ENCODE results near the gene TMTC2. TPM values are rescaled to one million over a fixed set of nuclear protein-coding genes. Genes with fewer than 3 reads are reported as not detected.

TMTC2 gene
- total RNA-seq, 1 donor from 2014 or later, result 3.7 TPM

- DNase-seq (no peak), ATAC-seq (ENCODE audit: poor library complexity) (no peak)
- intact Hi-C loops (cut with DNase I), result no loop called here
Measured at GRCh38 chr12:82862069-82862841, 175.5 kb downstream of the TMTC2 start.

- ATAC-seq (ENCODE audit: poor library complexity) (no peak), DNase-seq (no peak)
- intact Hi-C loops (cut with DNase I), result no loop called here
Measured at GRCh38 chr12:82862876-82863649, 176.4 kb downstream of the TMTC2 start.

- intact Hi-C loops (cut with DNase I), result no loop called here
- DNase-seq (no peak), ATAC-seq (ENCODE audit: poor library complexity) (no peak)
Measured at GRCh38 chr12:82866227-82866775, 179.6 kb downstream of the TMTC2 start.

GRCh38 chr12:82866946-82867345 lies 180.2 kb downstream of the TMTC2 start:
- ATAC-seq (ENCODE audit: poor library complexity), result no peak
- intact Hi-C loops (cut with DNase I), result no loop called here
- DNase-seq, result no peak

GRCh38 chr12:82867762-82868500 lies 181.2 kb downstream of the TMTC2 start:
- ATAC-seq (ENCODE audit: poor library complexity), result no peak
- intact Hi-C loops (cut with DNase I), result no loop called here
- DNase-seq, result no peak

GRCh38 chr12:82870771-82871377 lies 184.2 kb downstream of the TMTC2 start:
- intact Hi-C loops (cut with DNase I), result no loop called here
- DNase-seq (no peak), ATAC-seq (ENCODE audit: poor library complexity) (no peak)

GRCh38 chr12:82872088-82872487 lies 185.4 kb downstream of the TMTC2 start:
- ATAC-seq (ENCODE audit: poor library complexity), result no peak
- intact Hi-C loops (cut with DNase I), result no loop called here
- no peak for DNase-seq

- DNase-seq, result no peak
- intact Hi-C loops (cut with DNase I), result no loop called here
- no peak for ATAC-seq (ENCODE audit: poor library complexity)
Measured at GRCh38 chr12:82873309-82873708, 186.6 kb downstream of the TMTC2 start.

- intact Hi-C loops (cut with DNase I), result no loop called here
- DNase-seq (no peak), ATAC-seq (ENCODE audit: poor library complexity) (no peak)
Measured at GRCh38 chr12:82873951-82874350, 187.2 kb downstream of the TMTC2 start.

- intact Hi-C loops (cut with DNase I), result no loop called here
- no peak for ATAC-seq (ENCODE audit: poor library complexity)
- no peak for DNase-seq
Measured at GRCh38 chr12:82874945-82875344, 188.2 kb downstream of the TMTC2 start.

- no peak for ATAC-seq (ENCODE audit: poor library complexity)
- intact Hi-C loops (cut with DNase I), result no loop called here
- DNase-seq, result no peak
Measured at GRCh38 chr12:82876075-82876474, 189.4 kb downstream of the TMTC2 start.

GRCh38 chr12:82877963-82878362 lies 191.3 kb downstream of the TMTC2 start:
- DNase-seq, result no peak

GRCh38 chr12:82880442-82880901 lies 193.8 kb downstream of the TMTC2 start:
- no peak for ATAC-seq (ENCODE audit: poor library complexity)
- intact Hi-C loops (cut with DNase I), result no loop called here

More at GRCh38 chr12:82877963-82878362, 191.3 kb downstream of the TMTC2 start:
- intact Hi-C loops (cut with DNase I), result no loop called here
- no peak for ATAC-seq (ENCODE audit: poor library complexity)

GRCh38 chr12:82883394-82884355 lies 197.0 kb downstream of the TMTC2 start:
- intact Hi-C loops (cut with DNase I), result no loop called here
- DNase-seq, result no peak
- ATAC-seq (ENCODE audit: poor library complexity), result no peak

More at GRCh38 chr12:82880442-82880901, 193.8 kb downstream of the TMTC2 start:
- no peak for DNase-seq

GRCh38 chr12:82886671-82887340 lies 200.1 kb downstream of the TMTC2 start:
- DNase-seq, result no peak
- ATAC-seq (ENCODE audit: poor library complexity), result no peak

GRCh38 chr12:82893896-82894295 lies 207.2 kb downstream of the TMTC2 start:
- no peak for ATAC-seq (ENCODE audit: poor library complexity)

More at GRCh38 chr12:82886671-82887340, 200.1 kb downstream of the TMTC2 start:
- intact Hi-C loops (cut with DNase I), result no loop called here

GRCh38 chr12:82896277-82896676 lies 209.6 kb downstream of the TMTC2 start:
- no peak for ATAC-seq (ENCODE audit: poor library complexity)
- DNase-seq, result no peak
- intact Hi-C loops (cut with DNase I), result no loop called here

More at GRCh38 chr12:82893896-82894295, 207.2 kb downstream of the TMTC2 start:
- DNase-seq, result no peak
- intact Hi-C loops (cut with DNase I), result no loop called here
